H9 (cell line): ENCODE results near the gene ARSH. TPM values are rescaled to one million over a fixed set of nuclear protein-coding genes. Genes with fewer than 3 reads are reported as not detected.

Experiments
- DNase-seq: peaks from one replicate; pipeline ENCODE4 v3.0.0-alpha.2; 2017
- H2AFZ ChIP-seq: one replicate; pipeline ENCODE4 v1.6.1; 2013; ENCODE audit warnings: mild to moderate bottlenecking, low read length, control low read depth, moderate library complexity
- H2AK5ac ChIP-seq: 2 replicates; pipeline ENCODE4 v1.6.1; 2013; ENCODE audit warnings: low read length, control low read depth, mixed read lengths; ENCODE audit not compliant: insufficient read length
- H2BK120ac ChIP-seq: one replicate; pipeline ENCODE4 v1.6.1; 2013; ENCODE audit warnings: low read depth, mild to moderate bottlenecking, low read length, control low read depth, inconsistent platforms; ENCODE audit not compliant: poor library complexity, severe bottlenecking
- H2BK12ac ChIP-seq: 2 replicates; pipeline ENCODE4 v1.6.1; 2013; ENCODE audit warnings: low read length, control low read depth, mixed read lengths, low read depth; ENCODE audit not compliant: insufficient read length
- H2BK15ac ChIP-seq: 2 replicates; pipeline ENCODE4 v1.6.1; 2013; ENCODE audit warnings: low read depth, low read length, control low read depth
- H2BK20ac ChIP-seq: one replicate; pipeline ENCODE4 v1.6.1; 2013; ENCODE audit warnings: low read depth, mild to moderate bottlenecking, low read length, control low read depth, inconsistent platforms; ENCODE audit not compliant: poor library complexity, severe bottlenecking
- H2BK5ac ChIP-seq: 2 replicates; pipeline ENCODE4 v1.6.1; 2013; ENCODE audit warnings: low read length, control low read depth, mixed read lengths; ENCODE audit not compliant: insufficient read length
- H3K14ac ChIP-seq: 2 replicates; pipeline ENCODE4 v1.6.1; 2013; ENCODE audit warnings: low read length, control low read depth; ENCODE audit not compliant: insufficient read depth
- H3K18ac ChIP-seq: 2 replicates; pipeline ENCODE4 v1.6.1; 2013; ENCODE audit warnings: low read depth, mild to moderate bottlenecking, mixed read lengths, low read length, control low read depth; ENCODE audit not compliant: insufficient read length
- H3K23ac ChIP-seq: 2 replicates; pipeline ENCODE4 v1.6.1; 2013; ENCODE audit warnings: low read length, control low read depth, mixed read lengths, low read depth; ENCODE audit not compliant: insufficient read length
- H3K23me2 ChIP-seq: 2 replicates; pipeline ENCODE4 v1.6.1; 2013; ENCODE audit warnings: low read depth, mild to moderate bottlenecking, mixed read lengths, low read length, control low read depth; ENCODE audit not compliant: insufficient read length, poor library complexity, severe bottlenecking
- H3K27ac ChIP-seq: 2 replicates; pipeline ENCODE4 v1.5.1; 2013; ENCODE audit warnings: low read length, control low read depth, mixed read lengths, low read depth; ENCODE audit not compliant: insufficient read length
- H3K27me3 ChIP-seq: 2 replicates; pipeline ENCODE4 v1.6.1; 2013; ENCODE audit warnings: low read length, control low read depth, inconsistent platforms; ENCODE audit not compliant: insufficient read depth
- H3K4ac ChIP-seq: 2 replicates; pipeline ENCODE4 v1.6.1; 2013; ENCODE audit warnings: low read depth, mild to moderate bottlenecking, control low read depth, inconsistent platforms, low read length, moderate library complexity
- H3K4me1 ChIP-seq: 2 replicates; pipeline ENCODE4 v1.6.1; 2013; ENCODE audit warnings: low read length, control low read depth, inconsistent platforms; ENCODE audit not compliant: insufficient read depth
- H3K4me2 ChIP-seq: 2 replicates; pipeline ENCODE4 v1.6.1; 2013; ENCODE audit warnings: low read length, control low read depth, mixed read lengths; ENCODE audit not compliant: insufficient read length, insufficient read depth
- H3K56ac ChIP-seq: 2 replicates; pipeline ENCODE4 v1.6.1; 2013; ENCODE audit warnings: low read depth, mild to moderate bottlenecking, mixed read lengths, low read length, control low read depth; ENCODE audit not compliant: insufficient read length
- H3K79me1 ChIP-seq: 2 replicates; pipeline ENCODE4 v1.6.1; 2013; ENCODE audit warnings: low read depth, mild to moderate bottlenecking, moderate library complexity, low read length, control low read depth, inconsistent platforms; ENCODE audit not compliant: insufficient read depth, poor library complexity, severe bottlenecking
- H3K79me2 ChIP-seq: 2 replicates; pipeline ENCODE4 v1.6.1; 2013; ENCODE audit warnings: low read length, control low read depth, inconsistent platforms; ENCODE audit not compliant: insufficient read depth
- H3K9ac ChIP-seq: 2 replicates; pipeline ENCODE4 v1.6.1; 2013; ENCODE audit warnings: low read length, control low read depth, mixed read lengths; ENCODE audit not compliant: insufficient read length; ENCODE audit errors: extremely low read depth
- H3K9me3 ChIP-seq: one replicate; pipeline ENCODE4 v1.6.1; 2013; ENCODE audit warnings: low read depth, low read length, inconsistent platforms; ENCODE audit not compliant: control insufficient read depth
- H3T11ph ChIP-seq: one replicate; pipeline ENCODE4 v1.6.1; 2013; ENCODE audit warnings: mild to moderate bottlenecking, low read length, control low read depth, inconsistent platforms
- H4K20me1 ChIP-seq: one replicate; pipeline ENCODE4 v1.6.1; 2013; ENCODE audit not compliant: control insufficient read depth, insufficient read length, insufficient read depth
- H4K5ac ChIP-seq: 2 replicates; pipeline ENCODE4 v1.6.1; 2013; ENCODE audit warnings: low read depth, mild to moderate bottlenecking, mixed read lengths, low read length, control low read depth; ENCODE audit not compliant: insufficient read length
- H4K8ac ChIP-seq: replicated peaks from 2 replicates; pipeline ENCODE4 v1.6.1; 2013; ENCODE audit warnings: low read length, control low read depth, mixed read lengths, low read depth; ENCODE audit not compliant: insufficient read length
- H4K91ac ChIP-seq: 2 replicates; pipeline ENCODE4 v1.6.1; 2013; ENCODE audit warnings: low read depth, mild to moderate bottlenecking, moderate library complexity, mixed read lengths, low read length, control low read depth; ENCODE audit not compliant: insufficient read length
- H3K27ac Mint-ChIP-seq, 3 experiments: 2 replicates in 2 of 3; 3 replicates in 1 of 3; pipeline ENCODE4 v1.8.0; 2020 to 2021; ENCODE audit warnings: mixed read lengths in 3 of 3, mild to moderate bottlenecking in 1 of 3, moderate library complexity in 1 of 3
- H3K27me3 Mint-ChIP-seq: 2 replicates; pipeline ENCODE4 v1.8.0; 2021; ENCODE audit warnings: low read depth, mild to moderate bottlenecking, moderate library complexity, mixed read lengths
- H3K36me3 Mint-ChIP-seq, 3 experiments: 2 replicates in 2 of 3; 3 replicates in 1 of 3; pipeline ENCODE4 v1.8.0; 2020 to 2021; ENCODE audit warnings: low read depth in 3 of 3, mixed read lengths in 3 of 3; ENCODE audit not compliant: insufficient read depth in 1 of 3
- H3K4me1 Mint-ChIP-seq, 2 experiments: 2 replicates each; pipeline ENCODE4 v1.8.0; 2020; ENCODE audit warnings: mixed read lengths in 2 of 2
- H3K4me3 Mint-ChIP-seq, 2 experiments: 2 replicates in 1 of 2; 3 replicates in 1 of 2; pipeline ENCODE4 v1.8.0; 2020 to 2021; ENCODE audit warnings: mild to moderate bottlenecking in 2 of 2, mixed read lengths in 2 of 2, moderate library complexity in 1 of 2
- H3K9me3 Mint-ChIP-seq, 2 experiments: 2 replicates in 1 of 2; 3 replicates in 1 of 2; pipeline ENCODE4 v1.8.0; 2020; ENCODE audit warnings: mild to moderate bottlenecking in 2 of 2, mixed read lengths in 2 of 2, moderate library complexity in 1 of 2
- WGBS: extraction: QIAGEN DNeasy Blood & Tissue Kit; methylation state at CpG from one replicate; pipeline ENCODE4 v1.1.7; 2013; ENCODE audit warnings: missing lambda C conversion rate, low lambda C conversion rate, mixed read lengths; ENCODE audit not compliant: insufficient read length; ENCODE audit errors: extremely low coverage; 5-methylcytosine and 5-hydroxymethylcytosine counted together
- total RNA-seq: library from RNA; stranded (reverse); gene quantifications from 2 replicates; pipeline ENCODE4 v1.2.1, GENCODE V29; 2021
- TF ChIP-seq, protein P1 (sequence below): fragments of 200-600 bp; sonication (generic); conservative IDR thresholded peaks from 3 replicates; pipeline ENCODE4 v1.8.0; 2021; ENCODE audit warnings: antibody characterized with exemption, mild to moderate bottlenecking

The ARSH gene
- total RNA-seq, 1 experiment from 2014 or later: not detected

DNA sequence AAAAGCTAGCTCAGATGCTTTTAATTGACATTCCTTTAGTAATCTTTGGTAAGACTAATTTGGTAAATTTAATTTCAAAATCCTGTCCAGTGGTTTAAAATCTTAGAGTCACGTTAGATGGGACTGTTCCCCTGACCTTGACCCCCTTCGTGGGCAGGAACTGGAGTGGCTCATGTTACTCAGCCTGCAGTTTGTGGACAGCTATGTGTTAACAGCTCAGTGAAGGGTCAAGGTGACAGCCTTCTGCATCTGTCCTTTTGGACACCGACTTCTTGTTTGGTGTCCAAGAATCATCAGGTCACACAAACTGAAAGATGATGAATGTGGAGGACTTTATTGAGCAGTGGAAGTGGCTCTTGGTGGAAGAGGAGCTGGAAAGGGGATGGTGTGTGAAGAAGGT lies 37.9 kb downstream of the ARSH start:
- no peak overlapping the region for H3K14ac ChIP-seq

More for the DNA sequence above, 37.9 kb downstream of the ARSH start:
- no peaks in the 10 kb centered on the region for H3K27me3 ChIP-seq
- no peak overlapping the region for H3T11ph ChIP-seq
- H4K20me1 ChIP-seq: no peaks in the 10 kb centered on the region
- no peak overlapping the region for H2BK15ac ChIP-seq
- no peak overlapping the region for H2BK5ac ChIP-seq
- H3K36me3 Mint-ChIP-seq: peaks cover 0 to 2% (median 2%) of the 10 kb centered on the region in 3 experiments; a peak in 2 of 7 replicates
- H3K79me2 ChIP-seq: no peaks in the 10 kb centered on the region
- H4K91ac ChIP-seq: no peak overlapping the region
- DNase-seq: no peak
- peaks cover 3 to 14% of the 10 kb centered on the region in 2 experiments; a peak in 3 of 4 replicates for H3K4me1 Mint-ChIP-seq
- TF ChIP-seq, protein P1, sequence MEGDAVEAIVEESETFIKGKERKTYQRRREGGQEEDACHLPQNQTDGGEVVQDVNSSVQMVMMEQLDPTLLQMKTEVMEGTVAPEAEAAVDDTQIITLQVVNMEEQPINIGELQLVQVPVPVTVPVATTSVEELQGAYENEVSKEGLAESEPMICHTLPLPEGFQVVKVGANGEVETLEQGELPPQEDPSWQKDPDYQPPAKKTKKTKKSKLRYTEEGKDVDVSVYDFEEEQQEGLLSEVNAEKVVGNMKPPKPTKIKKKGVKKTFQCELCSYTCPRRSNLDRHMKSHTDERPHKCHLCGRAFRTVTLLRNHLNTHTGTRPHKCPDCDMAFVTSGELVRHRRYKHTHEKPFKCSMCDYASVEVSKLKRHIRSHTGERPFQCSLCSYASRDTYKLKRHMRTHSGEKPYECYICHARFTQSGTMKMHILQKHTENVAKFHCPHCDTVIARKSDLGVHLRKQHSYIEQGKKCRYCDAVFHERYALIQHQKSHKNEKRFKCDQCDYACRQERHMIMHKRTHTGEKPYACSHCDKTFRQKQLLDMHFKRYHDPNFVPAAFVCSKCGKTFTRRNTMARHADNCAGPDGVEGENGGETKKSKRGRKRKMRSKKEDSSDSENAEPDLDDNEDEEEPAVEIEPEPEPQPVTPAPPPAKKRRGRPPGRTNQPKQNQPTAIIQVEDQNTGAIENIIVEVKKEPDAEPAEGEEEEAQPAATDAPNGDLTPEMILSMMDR: no peak
- no peak overlapping the region for H3K18ac ChIP-seq
- no peak overlapping the region for H2BK20ac ChIP-seq
- no peak overlapping the region for H3K4me3 Mint-ChIP-seq
- H3K4me1 ChIP-seq: no peaks in the 10 kb centered on the region
- no peak overlapping the region for H3K9ac ChIP-seq
- no peak overlapping the region for H3K27ac ChIP-seq
- no peak overlapping the region for H3K56ac ChIP-seq
- no peak overlapping the region for H3K4ac ChIP-seq
- H2AFZ ChIP-seq: no peak overlapping the region
- H3K23ac ChIP-seq: no peak overlapping the region
- no peaks in the 10 kb centered on the region for H3K23me2 ChIP-seq
- no peak overlapping the region for H3K4me2 ChIP-seq
- H2AK5ac ChIP-seq: no peak overlapping the region
- no peak overlapping the region for H4K8ac ChIP-seq
- no peaks in the 10 kb centered on the region for H3K9me3 ChIP-seq
- no peak overlapping the region for H2BK120ac ChIP-seq
- H3K27me3 Mint-ChIP-seq: no peaks in the 10 kb centered on the region
- H4K5ac ChIP-seq: no peak overlapping the region
- no CpG with 5 or more reads among the region's 3 CpGs for WGBS
- H3K9me3 Mint-ChIP-seq: peaks cover 6 to 11% of the 10 kb centered on the region in 2 experiments; a peak in 3 of 5 replicates
- H3K27ac Mint-ChIP-seq: no peak overlapping the region
- no peak overlapping the region for H2BK12ac ChIP-seq
- H3K79me1 ChIP-seq: no peaks in the 10 kb centered on the region
